Ishikawa (cell line): ENCODE data around the gene PDP2.

Experiments used
- CEBPB ChIP-seq: IDR thresholded peaks from 2 replicates; pipeline ENCODE4 v1.6.1; 2012
- CREB1 ChIP-seq: IDR thresholded peaks from 2 replicates; pipeline ENCODE4 v1.6.1; 2012; ENCODE audit warnings: low read depth
- EGR1 ChIP-seq: IDR thresholded peaks from 2 replicates; pipeline ENCODE4 v1.6.1; 2012
- EP300 ChIP-seq: IDR thresholded peaks from 2 replicates; pipeline ENCODE4 v1.6.1; 2012; ENCODE audit warnings: borderline replicate concordance
- FOXM1 ChIP-seq: IDR thresholded peaks from 2 replicates; pipeline ENCODE4 v1.6.1; 2012; ENCODE audit warnings: low read depth, borderline replicate concordance
- NFIC ChIP-seq: IDR thresholded peaks from 2 replicates; pipeline ENCODE4 v1.6.1; 2012
- RAD21 ChIP-seq: IDR thresholded peaks from 2 replicates; pipeline ENCODE4 v1.6.1; 2012; ENCODE audit warnings: low read depth
- TAF1 ChIP-seq: IDR thresholded peaks from 2 replicates; pipeline ENCODE4 v1.6.1; 2012; ENCODE audit warnings: low read depth, mild to moderate bottlenecking
- TCF12 ChIP-seq: IDR thresholded peaks from 2 replicates; pipeline ENCODE4 v1.6.1; 2012; ENCODE audit warnings: low read depth
- TEAD4 ChIP-seq: IDR thresholded peaks from 2 replicates; pipeline ENCODE4 v1.6.1; 2012
- YY1 ChIP-seq: IDR thresholded peaks from 2 replicates; pipeline ENCODE4 v1.6.1; 2012; ENCODE audit warnings: low read depth
- ZBTB7A ChIP-seq: IDR thresholded peaks from 2 replicates; pipeline ENCODE4 v1.6.1; 2012; ENCODE audit warnings: low read depth
- TF ChIP-seq, protein P1 (sequence below): IDR thresholded peaks from 2 replicates; pipeline ENCODE4 v1.6.1; 2012; ENCODE audit warnings: low read depth, mild to moderate bottlenecking
- TF ChIP-seq, protein P2 (sequence below): IDR thresholded peaks from 2 replicates; pipeline ENCODE4 v1.6.1; 2012
- TF ChIP-seq, protein P3 (sequence below): IDR thresholded peaks from 2 replicates; pipeline ENCODE4 v1.6.1; 2012

Gene PDP2

DNA sequence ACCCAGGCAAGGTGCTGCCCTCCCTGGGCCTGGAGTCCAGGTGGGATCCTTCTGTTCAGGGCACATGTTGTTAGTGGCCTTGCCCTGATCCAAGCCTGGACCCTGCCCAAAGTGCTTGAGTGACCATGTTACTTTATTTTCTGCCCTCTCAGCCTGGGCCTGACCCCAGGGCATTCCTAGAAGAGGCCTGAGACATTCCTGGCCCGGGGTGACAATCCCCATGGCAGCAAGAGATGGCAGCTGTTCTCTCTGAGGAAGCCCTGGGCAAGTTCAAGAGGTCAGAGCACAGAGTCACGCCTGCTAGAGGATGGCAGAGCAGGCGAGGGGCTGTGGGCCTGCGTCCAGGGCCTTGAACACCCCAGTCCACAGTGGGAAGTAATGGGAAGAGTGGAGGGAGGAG lies 33.4 kb downstream of the PDP2 start:
- TF ChIP-seq TCF12 = no peak
- TF ChIP-seq YY1 = no peak
- no peak for TF ChIP-seq TEAD4
- no peak for TF ChIP-seq EGR1
- no peak for TF ChIP-seq TAF1
- TF ChIP-seq, protein P1, sequence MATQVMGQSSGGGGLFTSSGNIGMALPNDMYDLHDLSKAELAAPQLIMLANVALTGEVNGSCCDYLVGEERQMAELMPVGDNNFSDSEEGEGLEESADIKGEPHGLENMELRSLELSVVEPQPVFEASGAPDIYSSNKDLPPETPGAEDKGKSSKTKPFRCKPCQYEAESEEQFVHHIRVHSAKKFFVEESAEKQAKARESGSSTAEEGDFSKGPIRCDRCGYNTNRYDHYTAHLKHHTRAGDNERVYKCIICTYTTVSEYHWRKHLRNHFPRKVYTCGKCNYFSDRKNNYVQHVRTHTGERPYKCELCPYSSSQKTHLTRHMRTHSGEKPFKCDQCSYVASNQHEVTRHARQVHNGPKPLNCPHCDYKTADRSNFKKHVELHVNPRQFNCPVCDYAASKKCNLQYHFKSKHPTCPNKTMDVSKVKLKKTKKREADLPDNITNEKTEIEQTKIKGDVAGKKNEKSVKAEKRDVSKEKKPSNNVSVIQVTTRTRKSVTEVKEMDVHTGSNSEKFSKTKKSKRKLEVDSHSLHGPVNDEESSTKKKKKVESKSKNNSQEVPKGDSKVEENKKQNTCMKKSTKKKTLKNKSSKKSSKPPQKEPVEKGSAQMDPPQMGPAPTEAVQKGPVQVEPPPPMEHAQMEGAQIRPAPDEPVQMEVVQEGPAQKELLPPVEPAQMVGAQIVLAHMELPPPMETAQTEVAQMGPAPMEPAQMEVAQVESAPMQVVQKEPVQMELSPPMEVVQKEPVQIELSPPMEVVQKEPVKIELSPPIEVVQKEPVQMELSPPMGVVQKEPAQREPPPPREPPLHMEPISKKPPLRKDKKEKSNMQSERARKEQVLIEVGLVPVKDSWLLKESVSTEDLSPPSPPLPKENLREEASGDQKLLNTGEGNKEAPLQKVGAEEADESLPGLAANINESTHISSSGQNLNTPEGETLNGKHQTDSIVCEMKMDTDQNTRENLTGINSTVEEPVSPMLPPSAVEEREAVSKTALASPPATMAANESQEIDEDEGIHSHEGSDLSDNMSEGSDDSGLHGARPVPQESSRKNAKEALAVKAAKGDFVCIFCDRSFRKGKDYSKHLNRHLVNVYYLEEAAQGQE = no peak
- no peak for TF ChIP-seq FOXM1
- no peak for TF ChIP-seq EP300
- no peak for TF ChIP-seq NFIC
- TF ChIP-seq RAD21 = no peak
- no peak for TF ChIP-seq ZBTB7A
- TF ChIP-seq, protein P2, sequence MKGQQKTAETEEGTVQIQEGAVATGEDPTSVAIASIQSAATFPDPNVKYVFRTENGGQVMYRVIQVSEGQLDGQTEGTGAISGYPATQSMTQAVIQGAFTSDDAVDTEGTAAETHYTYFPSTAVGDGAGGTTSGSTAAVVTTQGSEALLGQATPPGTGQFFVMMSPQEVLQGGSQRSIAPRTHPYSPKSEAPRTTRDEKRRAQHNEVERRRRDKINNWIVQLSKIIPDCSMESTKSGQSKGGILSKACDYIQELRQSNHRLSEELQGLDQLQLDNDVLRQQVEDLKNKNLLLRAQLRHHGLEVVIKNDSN = no peak
- TF ChIP-seq, protein P3, sequence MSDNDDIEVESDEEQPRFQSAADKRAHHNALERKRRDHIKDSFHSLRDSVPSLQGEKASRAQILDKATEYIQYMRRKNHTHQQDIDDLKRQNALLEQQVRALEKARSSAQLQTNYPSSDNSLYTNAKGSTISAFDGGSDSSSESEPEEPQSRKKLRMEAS = no peak
- TF ChIP-seq CEBPB = no peak

DNA sequence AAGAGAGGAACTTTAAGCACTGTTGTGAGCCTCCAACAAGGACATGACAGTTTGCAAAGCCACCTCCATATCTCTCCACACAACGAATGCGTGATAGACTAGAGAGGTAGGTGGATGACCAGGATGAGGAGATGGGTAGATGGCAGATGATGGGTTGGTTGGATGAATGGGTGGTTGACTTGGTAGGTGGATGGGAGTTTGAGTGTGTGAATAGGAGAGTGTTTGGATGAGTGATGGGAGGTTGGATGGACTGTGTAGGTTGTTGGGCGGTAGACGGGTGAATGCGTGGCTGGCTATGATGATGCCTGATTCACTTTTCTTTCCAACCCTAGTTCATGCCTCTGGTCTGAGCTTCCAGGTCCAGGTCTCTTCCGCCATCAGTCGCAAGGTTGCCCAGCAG lies 34.2 kb downstream of the PDP2 start:
- TF ChIP-seq YY1 (no peak), CEBPB (no peak), TAF1 (no peak), TCF12 (no peak), NFIC (no peak), CREB1 (no peak), RAD21 (no peak), TEAD4 (no peak), FOXM1 (no peak), EP300 (no peak), EGR1 (no peak), ZBTB7A (no peak)
- TF ChIP-seq, protein P2 = no peak
- TF ChIP-seq, protein P1 = no peak
- TF ChIP-seq, protein P3 = no peak

DNA sequence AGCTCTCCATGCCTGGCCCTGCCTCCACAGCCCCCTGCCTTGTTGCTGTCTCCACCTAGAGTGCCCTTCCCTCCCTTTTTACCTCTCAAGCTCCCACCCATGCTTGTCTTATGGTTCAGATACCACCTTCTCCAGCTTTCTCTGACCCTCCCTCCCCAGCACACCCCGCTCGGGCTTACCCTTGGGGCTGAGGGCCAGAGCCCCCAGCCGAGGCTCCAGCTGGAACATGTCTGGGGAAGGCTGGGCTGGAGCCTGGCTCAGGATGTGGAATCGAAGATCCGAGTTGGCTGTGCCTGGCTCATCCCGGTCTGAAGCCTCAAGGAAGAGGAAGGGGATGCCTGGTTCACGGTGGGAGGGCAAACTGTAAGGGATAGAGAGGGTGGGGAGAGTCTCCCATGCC lies 34.7 kb downstream of the PDP2 start:
- TF ChIP-seq, protein P2 = no peak
- TF ChIP-seq NFIC (no peak), CEBPB (no peak), YY1 (no peak), TCF12 (no peak), TEAD4 (no peak), ZBTB7A (no peak), CREB1 (no peak), TAF1 (no peak), FOXM1 (no peak), EP300 (no peak), RAD21 (no peak), EGR1 (no peak)
- TF ChIP-seq, protein P1 = no peak
- TF ChIP-seq, protein P3 = no peak

DNA sequence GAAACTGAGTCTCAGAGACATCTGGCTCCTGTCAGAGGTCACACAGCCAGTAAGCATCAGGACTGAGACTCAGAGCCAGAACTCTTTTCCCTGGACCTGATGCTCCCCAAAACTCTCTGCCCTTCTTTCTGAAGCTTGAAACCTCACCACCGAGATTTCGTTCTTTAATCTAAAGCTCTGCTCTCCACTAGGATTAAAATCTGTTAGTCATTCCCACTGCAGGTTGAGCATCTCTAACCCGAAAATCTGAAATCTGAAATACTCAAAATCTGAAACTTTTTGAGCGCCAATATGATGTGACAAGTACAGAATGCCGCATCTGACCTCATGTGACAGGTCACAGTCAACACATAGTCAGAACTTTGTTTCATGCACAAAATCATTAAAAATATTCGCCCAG lies 36.2 kb downstream of the PDP2 start:
- TF ChIP-seq TAF1 (no peak), TCF12 (no peak), CREB1 (no peak), ZBTB7A (no peak), CEBPB (no peak), RAD21 (no peak), TEAD4 (no peak), NFIC (no peak), FOXM1 (no peak), YY1 (no peak), EP300 (no peak), EGR1 (no peak)
- TF ChIP-seq, protein P1 = no peak
- TF ChIP-seq, protein P2 = no peak
- TF ChIP-seq, protein P3 = no peak
